Stimulated activated CD8-positive, alpha-beta memory T cell treated with anti-CD3 and anti-CD28 coated beads, Interleukin-4, amount 100 ng/mL, for 1 hour (primary cell): ENCODE measurements around the gene TCF7.
A peak's percentile ranks its signal among the peaks of the same experiment; 100 is the strongest.

Experiments
- DNase-seq, 2 donors: peaks; one replicate each; pipeline ENCODE4 v3.0.0-alpha.2; 2020; ENCODE audit warnings: low read depth in 2 of 2, low spot score in 1 of 2

TCF7 gene

DNA sequence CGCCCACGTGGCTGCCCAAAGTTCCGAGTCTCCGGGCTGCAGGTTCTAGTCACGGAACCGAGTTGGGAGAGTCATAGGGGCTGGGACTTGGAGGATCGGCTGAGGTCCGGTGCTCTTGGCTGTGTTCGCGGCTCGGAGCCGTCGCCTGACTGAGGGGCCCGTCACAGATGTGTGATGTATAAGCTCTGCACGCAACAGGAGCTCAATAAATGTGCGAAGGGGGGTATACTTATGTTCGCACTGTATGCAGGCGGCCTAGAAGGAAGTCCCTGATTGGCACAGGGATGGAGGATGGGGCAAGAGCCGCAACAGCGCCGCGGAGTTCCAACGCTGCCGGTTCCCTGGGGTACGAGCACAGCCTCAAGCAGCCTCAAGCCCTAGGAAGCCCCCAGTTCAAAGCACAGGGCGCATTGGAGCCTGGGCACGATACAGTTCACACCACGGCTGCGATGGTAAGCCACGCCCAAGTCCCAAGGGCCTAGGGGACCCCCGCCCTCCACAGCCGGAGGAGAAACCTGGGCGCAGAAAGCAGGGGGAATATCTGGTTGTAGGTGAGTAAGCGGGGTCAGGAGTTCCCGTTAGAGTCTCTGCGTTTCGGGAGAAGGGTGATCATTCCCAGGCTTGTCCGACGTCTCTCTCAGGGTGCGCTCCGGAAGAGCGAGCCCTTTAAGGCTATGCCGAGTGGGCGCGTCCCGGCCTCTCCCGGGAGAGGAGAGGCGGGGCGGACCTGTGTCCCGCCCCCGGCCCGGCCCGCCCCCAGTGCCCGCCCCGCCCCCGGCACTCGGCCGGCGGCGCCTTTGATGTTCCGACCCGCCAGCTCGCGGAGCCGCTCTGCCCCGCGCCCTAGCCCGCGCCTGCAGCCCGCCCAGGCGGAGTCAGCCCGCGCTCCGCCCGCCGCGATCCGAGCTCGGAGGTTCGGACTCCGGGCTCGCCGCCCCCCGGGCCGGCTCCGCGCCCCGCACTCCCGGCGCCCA, at the start of gene TCF7:
TCF7 (plus strand) TSS at position 780 of the 974 bp plus-strand sequence. CDS start 226 bp downstream, outside the sequence.
- peak in 1 of 2 donors; percentile 63 for DNase-seq

DNA sequence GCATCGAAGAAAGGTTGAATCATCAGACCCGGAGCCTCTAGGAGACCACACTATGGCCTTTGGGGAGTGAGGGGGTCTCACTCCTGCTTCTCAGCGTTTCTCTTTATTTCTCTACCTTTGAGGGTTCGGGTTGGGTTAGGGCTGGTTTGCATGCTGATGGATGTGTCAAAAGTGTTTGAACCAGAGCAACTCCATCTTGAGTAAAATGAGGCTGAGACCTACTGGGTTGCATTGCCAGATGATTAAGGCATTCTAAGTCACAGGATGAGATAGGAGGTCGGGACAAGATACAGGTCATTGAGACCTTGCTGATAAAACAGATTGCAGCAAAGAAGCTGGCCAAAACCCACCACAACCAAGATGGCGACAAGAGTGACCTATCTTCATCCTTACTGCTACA, 44.9 kb upstream of the TCF7 start:
- no peak for DNase-seq

DNA sequence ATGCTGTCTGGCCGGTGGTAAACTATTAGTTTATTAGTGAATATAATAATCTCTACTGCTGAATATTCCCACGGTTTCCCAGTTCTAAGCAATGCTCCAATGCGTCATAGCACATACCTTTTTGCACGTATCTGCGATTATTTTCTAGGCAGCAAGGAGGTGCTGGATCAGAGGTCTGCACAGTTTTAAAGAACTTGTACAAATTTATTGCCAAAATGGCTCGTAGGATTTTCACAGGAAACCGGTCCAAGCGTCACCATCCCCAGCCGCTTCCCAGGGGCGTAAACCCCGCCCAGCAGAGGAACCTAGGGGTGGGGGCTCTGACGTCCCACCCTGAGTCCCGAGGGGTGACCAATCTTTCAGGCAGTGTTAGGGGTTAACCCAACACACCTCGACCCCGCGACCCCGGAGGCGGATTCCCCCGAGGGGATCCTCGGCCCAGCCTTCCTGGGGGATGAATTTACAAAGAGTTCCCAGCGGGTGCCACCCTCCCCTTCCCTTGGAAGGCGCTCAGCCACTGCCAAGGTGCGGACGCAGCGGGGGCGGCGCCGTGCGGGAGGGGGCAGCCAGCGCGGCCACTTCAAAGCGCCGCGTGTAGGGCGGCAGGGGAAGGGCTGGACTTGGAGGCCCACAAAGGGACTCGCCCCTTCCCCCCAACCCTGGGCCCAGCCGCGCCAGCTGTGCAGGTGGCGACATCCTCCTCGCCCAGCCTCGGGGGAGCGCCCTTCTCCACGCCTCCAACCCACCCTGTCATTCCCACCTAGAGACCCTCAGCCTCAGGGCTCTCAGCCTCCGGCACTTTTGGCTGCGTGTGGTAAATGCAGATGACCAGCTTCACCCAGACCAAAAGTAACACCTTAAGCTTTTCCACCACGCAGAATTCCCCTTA, 43.5 kb upstream of the TCF7 start:
- no peak for DNase-seq

DNA sequence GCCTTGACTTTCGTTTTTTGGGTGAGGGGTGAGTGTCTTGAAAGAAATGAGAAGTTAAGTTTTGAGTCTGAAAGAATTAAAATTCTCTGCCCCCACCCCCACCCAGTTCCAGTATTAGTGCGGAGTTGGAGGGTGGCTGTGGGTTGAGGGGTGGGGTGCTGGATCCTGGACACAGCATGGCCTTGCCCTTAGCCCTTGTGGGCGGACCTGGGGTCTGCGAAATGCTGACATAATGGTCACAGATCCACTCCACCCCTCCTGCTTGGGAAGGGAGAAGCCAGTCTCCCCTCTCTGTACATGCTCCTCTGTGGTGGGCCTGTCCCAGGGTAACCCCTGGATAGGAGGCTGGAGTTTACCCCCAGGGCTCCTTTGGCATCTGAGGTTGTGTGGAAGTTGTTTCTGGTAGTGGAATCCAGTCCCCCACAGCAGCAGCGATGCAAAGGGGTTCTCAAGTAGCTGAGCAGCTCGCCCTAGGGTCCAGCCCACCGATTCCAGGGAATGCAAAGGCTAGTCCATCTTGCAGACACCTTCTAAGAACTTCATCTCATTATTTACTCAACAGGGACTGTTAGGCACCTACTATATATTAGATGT, 42.8 kb upstream of the TCF7 start:
- DNase-seq, result no peak

DNA sequence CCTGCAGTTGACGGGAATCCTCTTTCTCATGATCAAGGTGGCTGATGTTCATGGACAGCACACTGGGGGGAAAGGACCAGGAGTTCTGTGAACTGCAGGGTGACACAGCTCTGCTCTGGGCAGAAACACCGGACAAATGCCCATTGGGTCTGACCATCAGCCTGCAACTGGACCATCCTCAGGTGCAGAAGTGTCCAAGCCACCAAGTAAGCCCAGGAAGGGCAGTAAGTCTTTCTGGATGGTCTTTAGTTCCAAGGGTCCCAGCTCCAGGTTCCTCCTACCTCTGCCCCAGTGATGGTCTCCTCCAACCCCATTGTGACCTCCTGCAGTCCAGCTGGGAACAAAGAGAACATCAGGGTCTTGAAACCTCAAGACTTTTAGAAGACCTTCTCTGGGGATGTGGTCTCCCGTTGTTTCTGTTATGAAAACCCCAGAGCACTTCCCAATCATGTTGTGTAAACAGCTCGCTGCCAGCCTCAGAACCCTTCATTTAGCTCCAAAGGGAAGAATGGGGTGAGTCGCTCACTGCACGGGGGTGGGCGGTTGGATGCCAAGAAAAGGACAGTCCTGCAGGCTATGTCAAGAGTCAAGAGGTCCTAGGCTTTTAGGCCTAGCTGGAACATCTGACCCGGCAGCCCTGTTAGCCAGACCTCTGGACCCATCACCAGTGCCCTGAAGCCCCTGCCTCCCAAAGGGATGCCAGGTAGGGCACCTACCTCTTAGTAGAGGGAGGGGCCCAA, 41.8 kb upstream of the TCF7 start:
- no peak for DNase-seq

DNA sequence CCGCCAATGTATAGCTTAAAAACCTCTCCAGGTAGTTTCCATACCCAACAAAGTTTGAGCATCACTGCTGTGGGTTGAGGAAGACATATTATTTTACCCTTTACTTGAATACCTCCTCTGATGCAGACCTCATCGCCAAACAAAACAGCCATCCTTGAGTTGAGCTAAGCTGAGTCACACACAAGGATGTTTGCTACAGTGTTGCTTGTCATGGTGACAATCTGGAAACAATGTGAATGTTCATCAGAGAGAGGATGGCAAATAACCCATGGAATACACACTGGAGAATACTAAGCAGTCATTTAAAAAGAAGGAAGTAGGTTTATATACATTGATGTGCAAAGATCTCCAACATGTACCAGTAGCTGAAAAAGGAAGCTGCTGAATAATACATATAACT, 41.1 kb upstream of the TCF7 start:
- no peak for DNase-seq

DNA sequence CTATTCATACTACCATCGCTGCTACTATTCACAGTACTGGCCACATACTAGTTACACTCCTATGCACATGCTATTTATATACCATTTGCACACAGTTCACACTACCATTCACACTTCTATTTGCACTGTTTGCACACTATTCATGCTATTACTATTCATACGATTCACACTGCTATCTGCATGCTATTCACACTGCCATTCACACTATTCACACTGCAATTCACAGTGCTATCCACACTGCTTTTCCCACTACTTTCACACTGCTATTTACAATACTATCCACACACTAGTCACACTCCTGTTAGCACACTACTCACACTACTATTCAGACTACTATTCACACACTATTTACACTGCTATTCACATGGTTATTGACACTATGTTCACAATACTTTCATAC, 39.4 kb upstream of the TCF7 start:
- no peak for DNase-seq

DNA sequence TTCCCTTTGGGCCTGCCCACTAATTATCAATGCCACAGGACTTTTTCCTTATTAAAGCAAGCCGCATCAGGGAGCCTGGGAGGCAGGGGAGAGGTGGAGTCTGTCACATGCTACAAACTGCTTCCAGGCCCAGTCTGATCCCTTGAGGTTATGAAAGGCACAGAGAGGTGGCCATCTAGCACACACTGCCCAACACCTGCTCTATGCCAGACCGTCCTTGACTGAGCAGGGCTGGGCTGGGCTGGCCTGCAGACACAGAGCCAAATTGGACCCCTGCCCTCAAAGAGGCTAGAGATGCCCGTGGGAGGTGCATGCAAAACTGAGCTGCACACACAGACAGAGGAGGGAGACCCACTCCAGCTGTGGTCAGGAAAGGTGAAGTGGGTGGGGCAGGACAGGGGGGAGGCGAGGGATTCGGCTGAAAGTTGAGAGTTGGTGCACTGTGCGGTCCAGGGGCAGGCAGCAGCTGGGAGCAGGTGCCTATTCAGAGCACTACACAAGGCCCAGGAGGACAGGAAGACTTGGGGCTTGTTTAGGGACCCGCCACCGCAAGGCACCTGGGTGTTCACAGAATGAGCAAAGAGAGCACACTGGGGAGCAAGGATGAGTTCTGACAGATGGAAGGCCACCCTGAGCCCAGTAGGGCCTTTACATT, 36.4 kb upstream of the TCF7 start:
- DNase-seq, result no peak

DNA sequence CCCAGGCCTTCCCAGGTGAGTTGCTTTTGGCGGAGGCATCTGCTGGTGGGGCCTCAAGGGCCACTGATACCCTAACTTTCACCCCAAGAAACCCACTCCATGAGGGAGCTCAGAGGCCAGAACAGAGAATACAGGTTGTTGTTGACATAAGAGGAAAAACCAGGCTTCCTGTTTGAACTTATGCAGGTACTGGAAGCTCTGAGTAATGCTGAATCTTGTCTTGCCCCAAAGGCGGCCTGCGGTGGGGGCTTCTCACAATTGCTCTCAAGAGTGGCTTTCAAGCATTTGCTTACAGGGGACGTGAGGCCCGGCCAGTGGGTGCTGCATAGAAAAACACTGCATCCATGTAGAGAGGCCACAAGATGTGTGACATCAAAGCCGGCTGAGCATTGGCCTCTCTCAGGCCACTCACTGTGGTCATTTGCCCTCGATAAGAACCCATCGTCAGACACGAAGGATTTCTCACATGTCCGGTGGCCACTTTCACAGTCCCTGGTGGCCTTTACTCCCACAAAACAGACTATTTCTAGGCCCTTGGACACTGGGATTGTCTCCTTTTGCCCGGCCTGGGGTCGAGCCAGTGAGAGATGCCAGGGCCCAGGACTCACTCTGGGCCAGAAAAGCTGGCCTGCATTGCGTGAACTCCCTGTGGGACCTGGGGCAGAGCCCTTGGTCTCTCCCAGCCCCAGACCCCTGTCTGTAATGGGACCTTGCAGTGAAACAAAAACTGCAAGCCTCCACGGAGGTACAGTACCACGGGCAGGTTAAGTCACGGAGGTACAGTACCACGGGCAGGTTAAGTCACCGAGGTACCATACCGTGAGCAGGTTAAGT, 34.5 kb upstream of the TCF7 start:
- DNase-seq, result peak; percentile 32 to 53

DNA sequence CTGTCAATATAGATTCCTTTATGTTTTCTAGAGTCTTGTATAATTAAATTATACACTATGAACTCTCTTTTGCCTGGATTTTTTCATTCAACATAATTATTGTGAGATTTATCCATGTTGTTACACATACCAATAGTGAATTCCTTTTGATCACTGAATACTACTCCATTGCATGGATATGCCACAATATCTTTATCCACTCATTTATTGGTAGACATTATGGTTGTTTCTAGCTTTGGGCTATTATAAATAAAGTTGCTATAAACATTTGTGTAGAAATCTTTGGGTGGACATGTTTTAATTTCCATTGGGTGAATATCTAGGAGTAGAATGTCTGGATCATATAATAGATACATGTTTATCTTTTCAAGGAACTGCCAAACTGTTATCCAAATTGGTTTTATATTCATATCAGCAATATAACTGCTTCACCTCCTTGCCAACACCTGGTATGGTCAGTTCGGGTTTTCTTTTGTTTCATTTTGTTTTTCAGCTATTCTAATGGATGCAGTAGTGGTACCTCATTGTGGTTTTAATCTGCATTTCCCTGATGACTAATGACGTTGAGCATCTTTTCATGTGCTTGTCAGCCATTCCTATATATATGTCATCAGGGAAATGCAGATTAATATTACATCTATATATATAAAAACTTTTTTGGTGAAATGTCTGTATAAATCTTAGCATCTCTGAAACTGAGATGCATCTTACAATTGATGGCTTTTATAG, 32.1 kb upstream of the TCF7 start:
- no peak for DNase-seq

DNA sequence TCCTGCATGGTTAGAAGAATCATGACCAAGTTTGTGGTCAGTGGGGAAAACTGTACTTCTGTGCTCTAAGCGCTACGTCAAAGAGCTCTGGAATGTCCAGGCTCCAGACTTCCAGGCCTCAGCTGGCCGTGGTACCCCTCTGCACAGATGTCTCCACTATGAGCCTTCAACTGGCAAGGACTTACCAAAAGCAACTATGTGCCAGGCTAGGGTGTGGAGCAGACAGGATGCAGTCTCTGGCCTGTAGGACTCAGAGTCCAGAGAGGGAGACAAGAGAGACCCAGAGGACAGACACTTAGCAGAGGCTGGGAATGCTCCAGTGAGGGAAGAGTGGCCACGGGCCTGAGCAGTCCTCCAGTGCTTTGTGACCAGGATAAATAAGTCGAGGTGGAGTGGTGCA, 31.0 kb upstream of the TCF7 start:
- no peak for DNase-seq

DNA sequence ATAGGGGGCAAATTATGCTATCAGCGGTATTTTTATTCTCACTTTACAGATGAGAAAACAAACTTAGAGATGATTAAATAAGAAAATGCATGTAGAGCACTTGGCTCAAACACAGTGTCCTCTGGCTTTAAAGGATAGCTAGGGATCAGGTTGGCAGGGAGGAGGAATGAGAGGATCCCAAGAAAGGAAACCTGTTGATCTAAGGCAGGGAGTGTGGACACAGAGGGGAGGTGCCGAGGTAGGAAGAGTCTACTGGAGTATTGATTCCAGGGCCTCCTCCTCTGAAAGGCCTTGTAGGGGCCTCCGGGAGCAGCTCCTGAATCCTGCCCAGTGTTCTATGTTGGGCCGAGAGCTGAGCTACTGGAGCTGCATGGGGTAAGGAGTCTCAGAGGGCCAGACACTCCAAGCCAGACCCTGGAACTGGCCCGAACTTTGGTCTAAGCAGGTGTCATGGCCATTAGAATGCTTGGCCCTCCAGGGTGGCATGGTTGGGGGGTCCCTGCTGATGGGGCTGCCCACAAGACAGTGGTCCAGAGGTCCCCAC, 30.4 kb upstream of the TCF7 start:
- DNase-seq, result no peak

DNA sequence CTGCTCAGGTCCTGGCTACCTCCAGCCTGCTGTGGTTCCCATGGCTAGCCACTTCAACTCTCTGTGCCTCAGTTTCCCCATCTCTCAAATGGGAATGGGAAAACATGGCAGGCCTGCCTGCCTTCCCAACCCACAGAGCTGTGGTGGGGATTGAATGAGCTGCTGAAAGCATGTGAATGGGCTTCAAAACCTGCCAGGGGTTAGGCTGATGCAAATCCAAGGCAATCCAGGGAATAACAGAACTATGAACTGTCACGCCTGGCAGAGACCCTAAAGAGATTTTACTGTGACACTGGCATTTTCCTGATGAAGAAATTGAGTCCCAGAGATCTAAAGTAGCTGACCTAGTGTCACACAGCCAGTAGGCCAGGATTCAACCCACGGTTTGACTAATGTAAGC, 29.9 kb upstream of the TCF7 start:
- DNase-seq, result no peak

DNA sequence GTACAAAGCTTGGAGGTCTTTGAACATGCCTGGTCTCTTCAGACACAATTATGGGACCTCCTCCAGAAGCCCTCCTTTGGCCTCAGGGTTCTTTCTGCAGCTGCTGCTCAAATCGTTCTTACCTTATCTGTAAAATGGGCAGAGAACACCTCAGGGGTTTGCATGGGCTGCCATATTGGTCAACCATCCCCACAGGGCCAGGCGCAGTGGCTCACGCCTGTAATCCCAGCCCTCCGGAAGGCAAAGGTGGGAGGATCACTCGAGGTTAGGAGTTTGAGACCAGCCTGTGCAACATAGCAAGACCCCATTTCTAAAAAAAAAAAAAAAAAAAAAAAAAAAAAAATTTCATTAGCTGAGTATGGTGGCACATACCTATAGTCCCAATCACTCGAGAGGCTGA, 29.1 kb upstream of the TCF7 start:
- no peak for DNase-seq

DNA sequence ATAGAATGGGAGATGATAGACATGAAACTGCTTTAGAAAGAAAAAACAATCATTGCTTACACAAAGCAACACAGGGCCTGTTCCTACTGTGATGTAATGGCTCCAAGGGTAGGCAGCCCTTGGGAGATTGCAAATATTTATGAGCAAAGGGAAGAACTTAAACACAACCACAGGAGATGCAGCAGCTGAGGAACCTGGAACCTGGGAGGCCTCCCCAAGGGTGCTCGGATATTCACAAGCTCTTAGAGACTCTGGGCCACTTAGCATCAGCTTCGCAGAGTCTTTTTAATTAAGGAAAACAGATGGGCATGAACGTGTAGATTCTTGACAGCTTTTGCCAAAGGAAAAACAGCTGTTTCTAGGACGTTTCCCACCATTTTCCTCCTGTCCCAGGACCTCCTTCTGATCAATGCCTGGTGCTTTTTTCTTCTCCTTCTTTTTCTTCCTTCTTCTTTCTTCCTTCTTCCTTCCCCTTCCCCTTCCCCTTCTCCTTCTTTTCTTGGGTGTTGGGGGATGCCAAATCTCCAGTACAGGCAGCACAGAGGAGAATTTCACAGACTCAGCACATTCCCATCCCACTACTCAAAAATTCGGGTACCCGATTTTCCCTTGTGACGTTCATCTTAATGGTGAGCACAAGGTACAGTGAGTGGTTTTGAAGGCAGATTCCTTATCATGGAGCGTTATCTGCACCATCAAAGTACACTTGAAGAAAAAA, 28.1 kb upstream of the TCF7 start:
- DNase-seq, result no peak

DNA sequence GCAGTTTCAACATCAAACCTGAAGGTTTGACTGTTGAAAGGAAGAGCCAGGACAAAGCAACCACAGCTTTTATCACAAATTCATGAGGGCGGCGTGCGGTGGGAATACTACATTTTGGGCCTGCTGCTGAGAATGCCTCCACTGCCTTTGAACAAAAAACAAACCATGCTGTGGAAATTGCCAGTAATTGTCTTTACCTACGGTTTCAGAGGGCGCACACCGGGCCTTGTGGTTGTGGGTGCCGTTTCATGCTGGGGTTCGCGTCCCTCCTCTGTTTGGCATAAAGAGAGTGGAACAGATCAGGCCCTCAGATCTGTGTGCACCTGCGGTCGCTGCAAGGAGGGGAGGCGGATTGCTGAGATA, 27.6 kb upstream of the TCF7 start:
- peak; percentile 42 to 71 for DNase-seq

DNA sequence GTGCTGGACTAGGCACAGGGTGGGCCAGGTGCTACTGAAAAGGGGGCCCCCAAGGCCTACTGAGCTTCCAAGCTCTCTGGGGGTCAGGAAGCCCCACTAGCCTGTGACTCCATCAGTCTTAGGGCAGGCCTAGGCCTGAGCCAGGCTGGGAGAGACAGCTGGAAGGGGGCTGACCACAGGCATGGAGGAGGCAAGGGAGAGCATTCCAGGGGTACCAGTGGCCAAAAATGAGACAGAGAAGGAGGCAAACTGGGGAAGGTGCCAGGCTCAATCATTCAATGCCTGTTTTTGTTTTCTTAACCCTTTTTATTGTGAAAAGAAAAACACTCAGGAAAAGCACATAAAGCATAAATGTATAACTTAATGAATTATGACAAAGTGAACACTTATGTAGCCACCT, 26.2 kb upstream of the TCF7 start:
- DNase-seq, result no peak

DNA sequence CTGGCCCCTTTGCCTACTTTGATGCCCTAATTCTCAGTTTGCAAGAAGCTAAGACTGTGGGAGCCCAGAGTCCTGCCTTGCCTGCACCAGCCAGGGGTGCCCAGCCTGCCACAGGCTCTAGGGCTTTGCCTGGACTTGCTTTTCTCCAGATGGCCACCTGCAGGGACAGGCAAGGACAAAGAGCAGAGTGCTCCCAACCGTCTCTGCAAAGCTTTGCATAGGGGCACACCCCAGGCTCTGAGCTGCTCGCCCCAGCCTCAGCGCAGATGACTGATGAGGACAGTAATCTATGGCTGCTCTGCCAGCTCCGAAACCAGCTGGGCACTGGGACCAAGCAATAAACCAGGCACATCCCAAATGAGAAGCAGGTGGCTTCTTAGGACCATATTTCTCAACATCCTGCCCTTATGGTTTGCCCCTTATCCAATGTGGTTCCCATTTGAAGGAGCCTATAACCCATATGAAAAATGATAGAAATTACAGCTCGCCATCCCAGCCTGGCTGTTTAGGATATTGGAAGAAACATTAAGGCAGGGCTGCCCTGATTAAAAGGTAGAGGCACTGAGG, 25.4 kb upstream of the TCF7 start:
- no peak for DNase-seq
